MM.1S (cell line): ENCODE data around the gene RALGAPA2.

Source experiments
- DNase-seq: peaks from one replicate; pipeline ENCODE4 v3.0.0-alpha.2; 2015
- H2AFZ ChIP-seq: fragments of 300-600 bp; sonication (generic); 2 replicates; pipeline ENCODE4 v1.6.0; 2016; ENCODE audit warnings: antibody characterized with exemption, low read length
- H3F3A ChIP-seq: fragments of 300-600 bp; sonication (generic); 2 replicates; pipeline ENCODE4 v1.6.1; 2016; ENCODE audit warnings: mild to moderate bottlenecking, antibody characterized with exemption, low read length, moderate library complexity, mixed read lengths; ENCODE audit not compliant: insufficient read depth
- H3K27ac ChIP-seq: fragments of 300-600 bp; sonication (generic); 2 replicates; pipeline ENCODE4 v1.5.1; 2016; ENCODE audit warnings: mild to moderate bottlenecking, low read length
- H3K27me3 ChIP-seq: fragments of 300-600 bp; sonication (generic); replicated peaks from 2 replicates; pipeline ENCODE4 v1.6.0; 2016; ENCODE audit warnings: low read length; ENCODE audit not compliant: insufficient read depth
- H3K36me3 ChIP-seq: fragments of 300-600 bp; sonication (generic); replicated peaks from 2 replicates; pipeline ENCODE4 v1.6.1; 2016; ENCODE audit warnings: mild to moderate bottlenecking, low read length, mixed read lengths; ENCODE audit not compliant: insufficient read depth
- H3K4me1 ChIP-seq: fragments of 300-600 bp; sonication (generic); 2 replicates; pipeline ENCODE4 v1.6.1; 2016; ENCODE audit warnings: low read length, mixed read lengths
- H3K4me2 ChIP-seq: fragments of 300-600 bp; sonication (generic); 2 replicates; pipeline ENCODE4 v1.6.0; 2016; ENCODE audit warnings: low read depth, low read length
- H3K4me3 ChIP-seq: fragments of 300-600 bp; sonication (generic); 2 replicates; pipeline ENCODE4 v1.5.1; 2016; ENCODE audit warnings: low read length, mixed read lengths
- H3K79me2 ChIP-seq: fragments of 300-600 bp; sonication (generic); 2 replicates; pipeline ENCODE4 v1.6.1; 2016; ENCODE audit warnings: mixed run types, low read length, mixed read lengths
- H3K9ac ChIP-seq: fragments of 300-600 bp; sonication (generic); 2 replicates; pipeline ENCODE4 v1.6.1; 2016; ENCODE audit warnings: low read length, mixed read lengths
- H3K9me2 ChIP-seq: fragments of 300-600 bp; sonication (generic); replicated peaks from 2 replicates; pipeline ENCODE4 v1.6.1; 2016; ENCODE audit warnings: mild to moderate bottlenecking, low read length, mixed read lengths; ENCODE audit not compliant: insufficient read depth
- H3K9me3 ChIP-seq: fragments of 300-600 bp; sonication (generic); replicated peaks from 2 replicates; pipeline ENCODE4 v1.6.1; 2016; ENCODE audit warnings: mild to moderate bottlenecking, low read length, mixed read lengths; ENCODE audit not compliant: insufficient read depth
- H4K20me1 ChIP-seq: fragments of 300-600 bp; sonication (generic); 2 replicates; pipeline ENCODE4 v1.6.1; 2016; ENCODE audit warnings: mild to moderate bottlenecking, low read length, moderate library complexity, mixed read lengths; ENCODE audit not compliant: insufficient read depth
- CTCF ChIP-seq: fragments of 300-600 bp; sonication (generic); IDR thresholded peaks from 2 replicates; pipeline ENCODE4 v1.5.1; 2016; ENCODE audit warnings: antibody characterized with exemption, low read length, mixed read lengths
- EZH2 ChIP-seq: fragments of 300-600 bp; sonication (generic); optimal IDR thresholded peaks from 2 replicates; pipeline ENCODE3; 2017; ENCODE audit warnings: low read depth, mild to moderate bottlenecking, antibody characterized with exemption, low read length, mixed read lengths
- EZH2phosphoT487 ChIP-seq: fragments of 300-600 bp; sonication (generic); IDR thresholded peaks from 2 replicates; pipeline ENCODE4 v1.6.1; 2018; ENCODE audit warnings: antibody characterized with exemption, low read length

RALGAPA2 gene

DNA sequence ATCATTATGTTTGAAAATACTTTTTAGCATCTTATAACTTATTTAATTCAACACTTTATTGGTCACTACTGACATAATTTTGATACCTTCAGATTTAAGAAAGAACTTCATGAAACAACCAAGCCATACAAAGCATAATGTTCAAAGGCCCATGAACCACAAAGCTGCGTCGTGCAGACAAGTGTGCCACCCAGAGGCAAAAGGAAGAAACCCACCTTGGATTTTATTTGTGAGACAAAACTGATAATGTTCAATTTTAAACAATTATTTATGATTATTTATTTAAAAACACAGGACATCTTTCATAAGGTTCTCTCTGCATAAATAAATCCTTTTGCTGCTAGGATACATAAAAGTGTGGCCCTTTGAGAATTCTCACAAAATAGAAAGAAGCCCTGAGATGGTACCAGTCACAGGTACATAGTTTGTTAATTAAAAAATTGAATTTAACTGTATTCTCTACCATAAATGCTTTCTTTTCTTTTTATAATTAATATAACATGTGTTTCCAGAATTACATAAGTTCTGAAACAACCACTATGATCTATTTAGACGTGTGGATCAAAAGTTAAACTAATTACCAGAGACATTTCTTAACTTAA is 143.7 kb downstream of the RALGAPA2 start:
- H3K9me3 ChIP-seq: no peaks in the 10 kb centered on the region
- DNase-seq: peak; percentile 52

DNA sequence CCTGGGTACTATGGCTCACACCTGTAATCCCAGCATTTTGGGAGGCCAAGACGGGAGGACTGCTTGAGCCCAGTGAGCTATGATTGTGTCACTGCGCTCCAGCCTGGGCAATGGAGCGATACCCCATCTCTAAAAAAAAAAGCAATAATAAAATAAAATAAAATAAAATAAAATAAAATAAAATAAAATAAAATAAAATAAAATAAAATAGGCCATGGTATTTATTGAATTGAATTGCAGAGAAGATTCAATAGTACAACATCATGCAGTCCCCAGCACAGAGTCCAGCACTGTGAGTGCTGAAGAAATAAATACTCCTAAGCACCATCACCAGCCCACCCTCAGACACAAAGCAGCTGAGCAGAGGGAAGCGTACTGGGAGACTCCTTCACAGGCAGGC is 144.7 kb downstream of the RALGAPA2 start:
- Histone ChIP-seq H3K27ac (no peak overlapping the region), H3K4me2 (no peak overlapping the region), H3K9me3 (no peaks in the 10 kb centered on the region), H3K36me3 (no peaks in the 10 kb centered on the region), H3K27me3 (no peaks in the 10 kb centered on the region), H3K9ac (no peak overlapping the region), H3K9me2 (no peaks in the 10 kb centered on the region), H2AFZ (no peak overlapping the region), H3F3A (0 out of 2 replicates have a peak, but pooled peaks cover under 1% of the 10 kb centered on the region), H3K4me1 (no peaks in the 10 kb centered on the region), H3K79me2 (no peaks in the 10 kb centered on the region), H3K4me3 (no peak overlapping the region), H4K20me1 (no peaks in the 10 kb centered on the region)
- no peak for TF ChIP-seq EZH2
- TF ChIP-seq CTCF: no peak
- TF ChIP-seq EZH2phosphoT487: no peak
- DNase-seq: no peak

More for the DNA sequence above, 143.7 kb downstream of the RALGAPA2 start:
- no peak overlapping the region for H3K4me2 ChIP-seq
- no peaks in the 10 kb centered on the region for H3K4me1 ChIP-seq
- H3K9me2 ChIP-seq: no peaks in the 10 kb centered on the region
- no peaks in the 10 kb centered on the region for H4K20me1 ChIP-seq
- no peaks in the 10 kb centered on the region for H3K79me2 ChIP-seq
- no peaks in the 10 kb centered on the region for H3K27me3 ChIP-seq
- peak; percentile 59 for TF ChIP-seq CTCF
- no peak for TF ChIP-seq EZH2
- no peaks in the 10 kb centered on the region for H3K36me3 ChIP-seq
- H3F3A ChIP-seq: no peaks in the 10 kb centered on the region
- no peak overlapping the region for H3K9ac ChIP-seq
- no peak overlapping the region for H3K4me3 ChIP-seq
- H2AFZ ChIP-seq: no peak overlapping the region
- H3K27ac ChIP-seq: no peak overlapping the region

DNA sequence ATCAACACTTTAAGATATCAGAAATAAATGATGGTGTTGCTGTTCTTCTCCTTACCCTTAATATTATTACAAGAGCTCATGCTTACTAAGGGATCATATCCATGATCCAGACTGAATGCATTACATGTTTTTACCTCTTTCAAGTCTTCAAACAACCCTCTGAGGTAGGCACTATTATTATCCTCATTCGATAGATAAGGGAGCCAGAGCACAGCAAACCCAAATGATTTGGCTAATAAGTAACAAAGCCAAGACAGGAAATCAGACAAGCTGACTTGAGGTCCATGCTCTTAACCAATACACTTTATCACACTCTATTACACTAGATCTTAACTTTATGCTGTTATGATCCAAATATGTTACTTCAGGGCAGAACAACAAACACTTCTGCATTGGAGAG is 145.9 kb downstream of the RALGAPA2 start:
- no peaks in the 10 kb centered on the region for H3K9me2 ChIP-seq
- no peaks in the 10 kb centered on the region for H3K36me3 ChIP-seq

More for the DNA sequence above, 145.9 kb downstream of the RALGAPA2 start:
- no peak for DNase-seq
- no peak overlapping the region for H3K27ac ChIP-seq
- no peak overlapping the region for H3K9ac ChIP-seq
- no peaks in the 10 kb centered on the region for H3K27me3 ChIP-seq
- no peaks in the 10 kb centered on the region for H3K9me3 ChIP-seq
- no peak overlapping the region for H3K4me2 ChIP-seq
- TF ChIP-seq EZH2phosphoT487 (no peak), CTCF (no peak), EZH2 (no peak)
- no peaks in the 10 kb centered on the region for H3K79me2 ChIP-seq
- H3K4me3 ChIP-seq: no peak overlapping the region
- H3F3A ChIP-seq: peaks cover 8% of the 10 kb centered on the region; the same call in 1 of the 2 replicates
- H4K20me1 ChIP-seq: no peaks in the 10 kb centered on the region
- peaks cover 10% of the 10 kb centered on the region for H3K4me1 ChIP-seq
- H2AFZ ChIP-seq: no peak overlapping the region
